Mucosa of rectum (tissue), 2 donors: ENCODE measurements around the gene KRT34.
"Not testable (repeated sequence)": the region's sequence is repeated elsewhere in the genome, so short reads cannot be mapped to it uniquely, and the experiment has no call there.

ENCODE experiments used
- H3K27ac ChIP-seq, 2 donors: one replicate each; pipeline ENCODE4 v1.7.0; 2013; ENCODE audit warnings: inconsistent platforms in 2 of 2, low read depth in 2 of 2, low read length in 2 of 2
- H3K27me3 ChIP-seq, 2 donors: one replicate each; pipeline ENCODE4 v1.7.0; 2013; ENCODE audit warnings: low read length in 2 of 2; ENCODE audit not compliant: control insufficient read depth in 2 of 2, insufficient read depth in 2 of 2
- H3K36me3 ChIP-seq, 2 donors: one replicate each; pipeline ENCODE4 v1.7.0; 2013; ENCODE audit warnings: low read length in 2 of 2; ENCODE audit not compliant: control insufficient read depth in 2 of 2, insufficient read depth in 2 of 2
- H3K4me1 ChIP-seq, 2 donors: one replicate each; pipeline ENCODE4 v1.7.0; 2013; ENCODE audit warnings: low read length in 2 of 2, mild to moderate bottlenecking in 1 of 2; ENCODE audit not compliant: control insufficient read depth in 2 of 2, insufficient read depth in 2 of 2
- H3K4me3 ChIP-seq, 2 donors: one replicate each; pipeline ENCODE4 v1.7.0; 2013; ENCODE audit warnings: low read length in 2 of 2
- H3K9ac ChIP-seq, 2 donors: one replicate each; pipeline ENCODE4 v1.7.0; 2013; ENCODE audit warnings: low read length in 2 of 2, low read depth in 1 of 2, mild to moderate bottlenecking in 1 of 2
- H3K9me3 ChIP-seq, 2 donors: one replicate each; pipeline ENCODE4 v1.7.0; 2013; ENCODE audit warnings: low read length in 2 of 2; ENCODE audit not compliant: control insufficient read depth in 2 of 2
- donor health status: healthy.
- donor health status: Normal muscosa, but diverticular disease.

Gene KRT34

GRCh38 chr17:41347869-41348760 lies 34.0 kb downstream of the KRT34 start:
- no peaks in the 10 kb centered on the region for H3K4me1 ChIP-seq
- H3K9me3 ChIP-seq: no peaks in the 10 kb centered on the region
- no peak overlapping the region for H3K9ac ChIP-seq
- no peaks in the 10 kb centered on the region for H3K36me3 ChIP-seq
- H3K27me3 ChIP-seq: no peaks in the 10 kb centered on the region
- H3K27ac ChIP-seq: no peak overlapping the region
- H3K4me3 ChIP-seq: no peak overlapping the region

GRCh38 chr17:41346421-41346820 lies 35.7 kb downstream of the KRT34 start:
- H3K9ac ChIP-seq, H3K36me3 ChIP-seq, H3K27ac ChIP-seq, H3K4me1 ChIP-seq, H3K4me3 ChIP-seq, H3K27me3 ChIP-seq, H3K9me3 ChIP-seq: not testable (repeated sequence)

GRCh38 chr17:41345992-41346391 lies 36.1 kb downstream of the KRT34 start:
- H3K4me3 ChIP-seq: no peak overlapping the region
- H3K27ac ChIP-seq: no peak overlapping the region
- no peaks in the 10 kb centered on the region for H3K27me3 ChIP-seq
- no peaks in the 10 kb centered on the region for H3K36me3 ChIP-seq
- no peak overlapping the region for H3K9ac ChIP-seq
- H3K4me1 ChIP-seq: no peaks in the 10 kb centered on the region
- no peaks in the 10 kb centered on the region for H3K9me3 ChIP-seq

DNA sequence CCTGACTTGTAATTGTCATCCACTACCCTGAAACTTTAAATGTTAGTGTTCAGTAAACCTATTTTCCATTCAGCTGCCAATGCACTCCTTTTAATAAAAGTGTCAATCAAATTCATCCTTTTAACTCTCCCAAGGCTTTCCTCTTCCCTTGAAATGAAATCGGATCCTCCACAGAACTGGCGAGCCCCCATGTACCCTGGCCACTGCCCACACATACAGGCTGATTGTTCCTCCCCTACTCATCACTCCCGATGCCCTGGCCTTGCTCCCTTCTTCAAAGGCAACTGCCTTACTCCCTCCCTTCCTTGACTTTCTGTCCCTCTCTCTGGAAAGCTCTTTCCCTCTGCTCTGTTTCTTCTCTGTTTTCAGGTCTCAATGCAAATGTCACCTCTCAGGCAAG lies 39.1 kb downstream of the KRT34 start:
- Histone ChIP-seq H3K27ac (no peak overlapping the region), H3K4me3 (no peak overlapping the region), H3K9me3 (no peaks in the 10 kb centered on the region), H3K9ac (no peak overlapping the region), H3K27me3 (no peaks in the 10 kb centered on the region), H3K36me3 (no peaks in the 10 kb centered on the region), H3K4me1 (no peaks in the 10 kb centered on the region)

DNA sequence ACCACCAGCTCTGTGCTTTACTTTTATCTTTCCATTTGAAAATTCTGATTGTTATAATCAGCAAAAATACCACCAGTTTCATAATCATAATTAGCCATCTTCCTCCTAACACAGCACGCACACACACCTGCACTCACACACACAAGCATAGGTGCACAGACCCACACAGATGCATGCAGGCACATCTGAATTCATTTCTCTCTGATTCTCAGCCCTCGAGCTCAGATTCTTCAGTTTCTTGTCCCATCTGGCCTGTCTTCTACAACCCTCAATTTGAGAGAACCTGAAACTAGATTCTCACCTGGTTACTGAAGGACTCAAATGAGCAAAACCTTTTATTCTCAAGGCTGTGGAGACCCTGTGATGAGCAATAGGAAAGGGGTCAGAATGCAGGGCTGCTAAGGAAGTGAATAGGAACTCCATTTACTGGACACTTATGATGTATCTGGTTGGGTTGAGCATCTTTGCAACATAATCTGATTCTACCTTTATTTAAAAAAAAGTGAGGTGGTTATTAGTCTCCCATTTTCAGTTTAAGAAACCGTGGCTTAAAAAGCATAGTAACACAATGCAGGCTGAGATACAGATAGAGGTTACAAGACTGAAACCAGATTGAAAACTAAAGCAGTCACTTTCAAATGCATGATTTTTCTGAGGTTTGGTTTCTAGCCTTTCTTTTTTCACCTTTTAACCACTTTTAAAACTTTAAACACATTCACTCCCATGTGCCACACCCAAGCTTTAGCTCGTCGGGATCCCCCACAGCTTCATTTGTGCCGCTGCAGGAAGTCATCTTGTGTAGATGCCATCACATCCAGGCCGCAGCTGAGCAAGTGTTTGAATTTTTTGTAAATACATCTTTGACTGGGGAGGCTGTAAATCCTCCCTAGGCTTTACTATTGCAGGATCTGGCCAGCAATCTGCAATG lies 40.9 kb downstream of the KRT34 start:
- Histone ChIP-seq H3K27me3 (no peaks in the 10 kb centered on the region), H3K9ac (no peak overlapping the region), H3K4me3 (no peak overlapping the region), H3K36me3 (no peaks in the 10 kb centered on the region), H3K27ac (no peak overlapping the region), H3K4me1 (no peaks in the 10 kb centered on the region), H3K9me3 (no peaks in the 10 kb centered on the region)

DNA sequence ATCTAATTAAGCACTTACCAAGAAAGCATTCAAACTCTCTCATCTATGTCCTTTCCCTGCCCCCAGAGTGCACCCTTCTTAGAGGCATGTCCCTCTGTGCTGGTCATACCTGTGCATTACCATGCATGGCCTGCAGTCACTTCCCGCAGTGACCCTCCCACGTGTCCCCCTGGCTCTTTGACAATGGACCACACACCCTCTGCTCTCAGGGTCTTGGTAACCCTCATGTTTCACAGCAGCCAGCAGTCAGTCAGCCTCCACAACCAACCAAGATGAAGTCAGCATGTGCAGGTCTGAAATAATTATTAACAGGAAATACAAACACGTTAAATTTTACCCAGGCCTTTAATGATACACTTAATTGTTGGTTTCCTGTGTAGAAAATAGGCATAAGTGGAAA lies 41.6 kb downstream of the KRT34 start:
- no peaks in the 10 kb centered on the region for H3K36me3 ChIP-seq
- H3K27ac ChIP-seq: no peak overlapping the region
- H3K27me3 ChIP-seq: no peaks in the 10 kb centered on the region
- H3K4me3 ChIP-seq: no peak overlapping the region
- H3K9me3 ChIP-seq: no peaks in the 10 kb centered on the region
- no peak overlapping the region for H3K9ac ChIP-seq
- no peaks in the 10 kb centered on the region for H3K4me1 ChIP-seq

DNA sequence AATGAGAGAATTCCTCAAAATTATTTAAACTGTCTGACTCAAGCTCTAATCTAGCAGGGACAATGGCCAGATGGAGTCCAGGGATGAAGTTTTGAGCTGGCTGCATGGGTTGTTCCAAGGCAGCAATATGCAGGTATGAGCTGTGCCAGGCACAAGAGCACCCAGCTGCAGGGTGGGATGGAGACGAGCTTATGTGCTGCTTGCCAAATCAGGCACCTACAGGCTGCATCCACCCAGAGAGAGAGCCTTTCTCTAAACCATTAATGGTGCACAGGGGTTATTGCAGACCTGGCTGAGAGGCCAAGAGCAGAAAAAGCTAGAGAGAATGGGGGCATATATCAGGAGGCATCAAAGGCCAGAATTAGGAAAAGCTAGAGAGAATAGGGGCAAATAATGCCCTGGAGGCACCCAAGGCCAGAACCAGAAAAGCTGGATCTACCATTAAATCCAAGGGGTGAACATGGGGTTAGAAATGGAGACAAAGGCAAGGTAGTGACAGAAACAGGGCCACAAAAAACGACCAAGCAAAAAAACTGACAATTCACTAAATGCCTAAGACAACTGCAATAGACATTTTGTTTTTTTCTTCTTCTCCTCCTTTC lies 42.4 kb downstream of the KRT34 start:
- H3K4me3 ChIP-seq: no peak overlapping the region
- H3K4me1 ChIP-seq: no peaks in the 10 kb centered on the region
- H3K36me3 ChIP-seq: no peaks in the 10 kb centered on the region
- H3K27ac ChIP-seq: no peak overlapping the region
- H3K9ac ChIP-seq: no peak overlapping the region
- no peaks in the 10 kb centered on the region for H3K27me3 ChIP-seq
- H3K9me3 ChIP-seq: no peaks in the 10 kb centered on the region

DNA sequence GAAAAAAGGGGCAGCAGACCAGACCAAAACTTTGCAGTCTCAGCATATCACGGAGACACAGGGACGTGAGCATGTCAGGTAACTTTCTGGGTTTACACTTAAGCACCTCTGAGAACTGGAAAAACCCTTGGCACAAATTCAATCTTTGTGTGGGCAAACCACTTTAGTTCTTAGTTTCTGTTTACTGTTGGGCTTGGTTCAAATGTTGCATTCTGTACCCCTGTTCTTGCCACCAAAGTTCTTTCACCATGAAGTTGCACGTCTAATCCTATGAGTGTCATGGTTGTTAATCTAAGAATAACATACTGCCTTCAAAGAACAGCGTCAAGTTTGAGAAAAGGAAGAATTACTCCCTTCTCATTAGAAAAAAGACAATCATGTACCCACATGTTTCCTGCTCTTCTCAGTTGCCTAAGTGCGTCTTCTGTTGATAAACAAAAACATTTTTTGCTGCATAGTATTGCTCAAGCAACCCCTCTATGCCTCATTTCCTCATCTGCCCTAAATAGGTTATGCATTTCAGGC lies 43.1 kb downstream of the KRT34 start:
- no peaks in the 10 kb centered on the region for H3K9me3 ChIP-seq
- H3K9ac ChIP-seq: no peak overlapping the region
- H3K27ac ChIP-seq: no peak overlapping the region
- H3K4me3 ChIP-seq: no peak overlapping the region
- no peaks in the 10 kb centered on the region for H3K4me1 ChIP-seq
- no peaks in the 10 kb centered on the region for H3K27me3 ChIP-seq
- H3K36me3 ChIP-seq: no peaks in the 10 kb centered on the region

DNA sequence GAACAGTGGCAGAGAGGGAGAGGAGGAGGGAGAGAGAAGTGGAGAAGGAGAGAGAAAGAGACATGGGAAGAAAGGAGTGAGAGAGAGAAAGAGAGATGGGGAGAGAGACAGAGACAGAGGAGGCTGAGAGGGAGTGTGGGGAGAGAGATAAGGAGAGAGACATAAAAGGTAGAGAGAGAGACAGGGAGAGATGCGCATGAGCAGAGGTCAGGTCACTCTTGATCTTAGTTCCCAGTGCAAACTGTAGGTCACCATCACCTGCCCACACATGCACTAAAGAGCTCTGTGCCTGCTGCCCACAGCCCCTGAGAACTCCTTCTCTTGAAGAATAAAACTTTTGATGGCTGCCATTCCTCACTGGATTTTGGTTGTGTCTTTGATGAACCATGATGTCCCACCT lies 46.4 kb downstream of the KRT34 start:
- Histone ChIP-seq H3K9me3 (no peaks in the 10 kb centered on the region), H3K36me3 (no peaks in the 10 kb centered on the region), H3K27me3 (no peaks in the 10 kb centered on the region), H3K27ac (no peak overlapping the region), H3K4me3 (no peak overlapping the region), H3K4me1 (no peaks in the 10 kb centered on the region), H3K9ac (no peak overlapping the region)
